ENCODE results near the gene KCTD16. TPM values are rescaled to one million over a fixed set of nuclear protein-coding genes. Genes with fewer than 3 reads are reported as not detected.

Gene KCTD16
- total RNA-seq, 1 donor from 2014 or later, result 0.37 TPM

DNA sequence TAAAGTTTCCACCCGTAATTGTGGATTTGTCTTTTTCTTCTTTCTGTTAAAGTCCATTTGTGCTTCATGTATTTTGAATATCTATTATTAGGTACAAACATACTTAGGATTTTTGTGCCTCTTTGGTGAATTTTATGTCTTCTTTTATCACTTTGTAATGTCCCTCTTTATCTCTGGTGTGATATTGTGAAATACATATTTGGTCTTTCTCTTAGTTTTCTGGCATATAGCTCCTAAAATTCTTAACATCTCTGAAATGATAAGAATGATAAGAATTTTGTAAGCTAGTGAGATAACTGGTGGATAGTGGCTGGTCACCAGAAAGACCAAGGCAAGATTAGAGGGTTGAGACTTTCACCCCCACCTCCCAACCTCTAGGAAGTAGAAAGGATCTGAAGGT, 111.1 kb downstream of the KCTD16 start:
- peaks cover 4% of the 10 kb centered on the region for H3K36me3 Mint-ChIP-seq (ENCODE audit: low read depth)
- no peak overlapping the region for H3K4me3 Mint-ChIP-seq
- no peak for DNase-seq (ENCODE audit: low read depth, low spot score)
- peaks cover 10% of the 10 kb centered on the region for H3K4me1 Mint-ChIP-seq
- H3K27ac Mint-ChIP-seq (ENCODE audit: unreplicated experiment), result no peak overlapping the region
- no peaks in the 10 kb centered on the region for H3K27me3 Mint-ChIP-seq (ENCODE audit: low read depth)
- TF ChIP-seq, protein P1, sequence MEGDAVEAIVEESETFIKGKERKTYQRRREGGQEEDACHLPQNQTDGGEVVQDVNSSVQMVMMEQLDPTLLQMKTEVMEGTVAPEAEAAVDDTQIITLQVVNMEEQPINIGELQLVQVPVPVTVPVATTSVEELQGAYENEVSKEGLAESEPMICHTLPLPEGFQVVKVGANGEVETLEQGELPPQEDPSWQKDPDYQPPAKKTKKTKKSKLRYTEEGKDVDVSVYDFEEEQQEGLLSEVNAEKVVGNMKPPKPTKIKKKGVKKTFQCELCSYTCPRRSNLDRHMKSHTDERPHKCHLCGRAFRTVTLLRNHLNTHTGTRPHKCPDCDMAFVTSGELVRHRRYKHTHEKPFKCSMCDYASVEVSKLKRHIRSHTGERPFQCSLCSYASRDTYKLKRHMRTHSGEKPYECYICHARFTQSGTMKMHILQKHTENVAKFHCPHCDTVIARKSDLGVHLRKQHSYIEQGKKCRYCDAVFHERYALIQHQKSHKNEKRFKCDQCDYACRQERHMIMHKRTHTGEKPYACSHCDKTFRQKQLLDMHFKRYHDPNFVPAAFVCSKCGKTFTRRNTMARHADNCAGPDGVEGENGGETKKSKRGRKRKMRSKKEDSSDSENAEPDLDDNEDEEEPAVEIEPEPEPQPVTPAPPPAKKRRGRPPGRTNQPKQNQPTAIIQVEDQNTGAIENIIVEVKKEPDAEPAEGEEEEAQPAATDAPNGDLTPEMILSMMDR (conservative IDR thresholded peaks at IDR 0.05), result no peak
- peaks cover 5% of the 10 kb centered on the region for H3K9me3 Mint-ChIP-seq

- Mint-ChIP-seq H3K4me3 (no peak overlapping the region), H3K27ac (ENCODE audit: unreplicated experiment) (no peak overlapping the region), H3K9me3 (peaks cover 5% of the 10 kb centered on the region), H3K4me1 (peaks cover 10% of the 10 kb centered on the region), H3K27me3 (ENCODE audit: low read depth) (no peaks in the 10 kb centered on the region), H3K36me3 (ENCODE audit: low read depth) (peaks cover 4% of the 10 kb centered on the region)
- TF ChIP-seq, protein P1 (conservative IDR thresholded peaks at IDR 0.05), result no peak
- no peak for DNase-seq (ENCODE audit: low read depth, low spot score)
Measured at GRCh38 chr5:144284036-144284435, 113.4 kb downstream of the KCTD16 start.

DNA sequence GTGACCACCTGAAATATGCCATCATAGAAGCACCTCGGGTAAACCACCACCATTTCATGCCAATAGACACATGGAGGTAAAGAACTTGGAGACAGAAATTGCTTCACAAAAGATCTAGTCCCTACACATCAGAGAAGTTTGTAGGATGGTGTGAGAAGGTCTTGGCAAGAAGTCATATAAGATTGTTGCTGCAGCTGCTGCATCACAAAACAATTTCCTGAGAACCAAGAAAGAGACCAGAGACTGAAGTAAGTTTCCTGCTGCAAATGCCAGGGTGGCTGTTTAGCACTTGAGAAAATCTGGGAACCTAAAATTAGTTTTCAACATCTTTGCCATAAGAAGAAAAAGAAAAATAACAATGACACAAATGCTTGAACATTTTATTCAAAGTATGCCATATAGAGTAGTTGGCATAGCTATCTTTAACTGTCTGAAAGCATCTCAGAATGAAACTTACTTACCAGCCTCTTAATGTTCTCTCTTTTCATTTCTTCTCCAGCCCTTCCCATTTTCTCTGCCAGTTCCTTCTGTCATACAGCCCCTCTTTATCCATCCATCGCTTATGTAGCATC, 114.3 kb downstream of the KCTD16 start:
- DNase-seq (ENCODE audit: low read depth, low spot score), result no peak
- Mint-ChIP-seq H3K9me3 (no peaks in the 10 kb centered on the region), H3K4me3 (no peak overlapping the region), H3K36me3 (ENCODE audit: low read depth) (no peaks in the 10 kb centered on the region), H3K4me1 (peaks cover 10% of the 10 kb centered on the region), H3K27me3 (ENCODE audit: low read depth) (no peaks in the 10 kb centered on the region), H3K27ac (ENCODE audit: unreplicated experiment) (no peak overlapping the region)
- TF ChIP-seq, protein P1 (conservative IDR thresholded peaks at IDR 0.05), result no peak

GRCh38 chr5:144289277-144289676, 118.6 kb downstream of the KCTD16 start:
- DNase-seq (ENCODE audit: low read depth, low spot score), result no peak
- Mint-ChIP-seq H3K4me3 (no peak overlapping the region), H3K9me3 (no peaks in the 10 kb centered on the region), H3K4me1 (peaks cover 18% of the 10 kb centered on the region), H3K27me3 (ENCODE audit: low read depth) (no peaks in the 10 kb centered on the region), H3K27ac (ENCODE audit: unreplicated experiment) (no peak overlapping the region), H3K36me3 (ENCODE audit: low read depth) (no peaks in the 10 kb centered on the region)
- TF ChIP-seq, protein P1 (conservative IDR thresholded peaks at IDR 0.05), result no peak

- Mint-ChIP-seq H3K27ac (ENCODE audit: unreplicated experiment) (no peak overlapping the region), H3K4me1 (peaks cover 13% of the 10 kb centered on the region), H3K9me3 (no peaks in the 10 kb centered on the region), H3K4me3 (no peak overlapping the region), H3K27me3 (ENCODE audit: low read depth) (no peaks in the 10 kb centered on the region), H3K36me3 (ENCODE audit: low read depth) (no peaks in the 10 kb centered on the region)
- TF ChIP-seq, protein P1 (conservative IDR thresholded peaks at IDR 0.05), result no peak
- DNase-seq (ENCODE audit: low read depth, low spot score), result no peak
Measured at GRCh38 chr5:144292029-144292428, 121.4 kb downstream of the KCTD16 start.

Measured in neural crest cell (in vitro differentiated cells).